ENCODE results near the gene MPP2. TPM values are rescaled to one million over a fixed set of nuclear protein-coding genes. Genes with fewer than 3 reads are reported as not detected.

The MPP2 gene
- total RNA-seq, 1 donor from 2014 or later = 51.6 TPM

- Mint-ChIP-seq H3K9me3 (ENCODE audit: unreplicated experiment) (peaks cover 3% of the 10 kb centered on the region), H3K4me3 (ENCODE audit: unreplicated experiment) (no peak overlapping the region), H3K27ac (ENCODE audit: unreplicated experiment) (no peak overlapping the region), H3K36me3 (ENCODE audit: unreplicated experiment) (no peaks in the 10 kb centered on the region), H3K27me3 (ENCODE audit: unreplicated experiment) (peaks cover 2% of the 10 kb centered on the region), H3K4me1 (ENCODE audit: low read depth, unreplicated experiment) (peaks cover 5% of the 10 kb centered on the region)
- no peak for DNase-seq
- no peak for TF ChIP-seq CTCF (IDR thresholded peaks at IDR 0.05; ENCODE audit: partially characterized antibody, unreplicated experiment)
Measured at GRCh38 chr17:43854498-43854897, 52.8 kb downstream of the MPP2 start.

- Mint-ChIP-seq H3K4me3 (ENCODE audit: unreplicated experiment) (no peak overlapping the region), H3K27ac (ENCODE audit: unreplicated experiment) (no peak overlapping the region), H3K4me1 (ENCODE audit: low read depth, unreplicated experiment) (peaks cover 5% of the 10 kb centered on the region), H3K9me3 (ENCODE audit: unreplicated experiment) (peaks cover 3% of the 10 kb centered on the region), H3K36me3 (ENCODE audit: unreplicated experiment) (no peaks in the 10 kb centered on the region), H3K27me3 (ENCODE audit: unreplicated experiment) (peaks cover 2% of the 10 kb centered on the region)
- TF ChIP-seq CTCF (IDR thresholded peaks at IDR 0.05; ENCODE audit: partially characterized antibody, unreplicated experiment) = no peak
- DNase-seq = no peak
Measured at GRCh38 chr17:43853546-43853945, 53.8 kb downstream of the MPP2 start.

GRCh38 chr17:43852571-43852970 lies 54.8 kb downstream of the MPP2 start:
- no peak for DNase-seq
- no peak for TF ChIP-seq CTCF (IDR thresholded peaks at IDR 0.05; ENCODE audit: partially characterized antibody, unreplicated experiment)
- H3K4me3 Mint-ChIP-seq (ENCODE audit: unreplicated experiment) = no peak overlapping the region
- H3K27ac Mint-ChIP-seq (ENCODE audit: unreplicated experiment) = no peak overlapping the region
- H3K4me1 Mint-ChIP-seq (ENCODE audit: low read depth, unreplicated experiment) = peaks cover 5% of the 10 kb centered on the region
- H3K9me3 Mint-ChIP-seq (ENCODE audit: unreplicated experiment) = peaks cover 3% of the 10 kb centered on the region
- H3K36me3 Mint-ChIP-seq (ENCODE audit: unreplicated experiment) = no peaks in the 10 kb centered on the region
- peaks cover 3% of the 10 kb centered on the region for H3K27me3 Mint-ChIP-seq (ENCODE audit: unreplicated experiment)

GRCh38 chr17:43849116-43849515 lies 58.2 kb downstream of the MPP2 start:
- H3K4me1 Mint-ChIP-seq (ENCODE audit: low read depth, unreplicated experiment) = peaks cover 2% of the 10 kb centered on the region
- H3K27ac Mint-ChIP-seq (ENCODE audit: unreplicated experiment) = no peak overlapping the region
- peaks cover 7% of the 10 kb centered on the region for H3K9me3 Mint-ChIP-seq (ENCODE audit: unreplicated experiment)
- TF ChIP-seq CTCF (IDR thresholded peaks at IDR 0.05; ENCODE audit: partially characterized antibody, unreplicated experiment) = no peak
- peaks cover 4% of the 10 kb centered on the region for H3K27me3 Mint-ChIP-seq (ENCODE audit: unreplicated experiment)
- H3K36me3 Mint-ChIP-seq (ENCODE audit: unreplicated experiment) = no peaks in the 10 kb centered on the region
- no peak overlapping the region for H3K4me3 Mint-ChIP-seq (ENCODE audit: unreplicated experiment)
- no peak for DNase-seq

GRCh38 chr17:43848601-43849000 lies 58.7 kb downstream of the MPP2 start:
- H3K9me3 Mint-ChIP-seq (ENCODE audit: unreplicated experiment) = peaks cover 7% of the 10 kb centered on the region
- peaks cover 2% of the 10 kb centered on the region for H3K4me1 Mint-ChIP-seq (ENCODE audit: low read depth, unreplicated experiment)
- TF ChIP-seq CTCF (IDR thresholded peaks at IDR 0.05; ENCODE audit: partially characterized antibody, unreplicated experiment) = no peak
- H3K27ac Mint-ChIP-seq (ENCODE audit: unreplicated experiment) = no peak overlapping the region
- peaks cover 4% of the 10 kb centered on the region for H3K27me3 Mint-ChIP-seq (ENCODE audit: unreplicated experiment)
- DNase-seq = no peak
- no peaks in the 10 kb centered on the region for H3K36me3 Mint-ChIP-seq (ENCODE audit: unreplicated experiment)
- H3K4me3 Mint-ChIP-seq (ENCODE audit: unreplicated experiment) = no peak overlapping the region
